ENCODE data around the gene RAB14.
A peak's percentile ranks its signal among the peaks of the same experiment; 100 is the strongest.
"Not testable (repeated sequence)": the region's sequence is repeated elsewhere in the genome, so short reads cannot be mapped to it uniquely, and the experiment has no call there.

The RAB14 gene

GRCh38 chr9:121129384-121129783 is 72.3 kb downstream of the RAB14 start:
- not testable (repeated sequence) for H3K27ac ChIP-seq (replicated peaks)

More at GRCh38 chr9:121129384-121129783, 72.3 kb downstream of the RAB14 start:
- DNase-seq (ENCODE audit: low read depth in 1 of 2, low spot score in 1 of 2); H3K27me3 ChIP-seq (ENCODE audit: insufficient read depth, poor library complexity, severe bottlenecking); H3K4me3 ChIP-seq (replicated peaks; ENCODE audit: insufficient read depth, low read length): not testable (repeated sequence)
- TF ChIP-seq SPI1 (IDR thresholded peaks at IDR 0.05; ENCODE audit: borderline replicate concordance, low read depth), result peak; percentile 47; the same call in 1 of the 2 replicates

Measured in HL-60 (cell line).